AG10803 (cell line): ENCODE data around the gene IL4R.

ENCODE experiments used
- DNase-seq: peaks from one replicate; pipeline ENCODE4 v3.0.0; 2010; ENCODE audit warnings: low read depth
- H3K4me3 ChIP-seq: 2 replicates; pipeline ENCODE4 v1.5.1; 2011; ENCODE audit warnings: mild to moderate bottlenecking, low read length, control low read depth
- TF ChIP-seq, protein P1 (sequence below): conservative IDR thresholded peaks from 2 replicates; pipeline ENCODE4 v1.5.1; 2011; ENCODE audit warnings: mild to moderate bottlenecking, low read length, control low read depth, inconsistent platforms

IL4R gene

DNA sequence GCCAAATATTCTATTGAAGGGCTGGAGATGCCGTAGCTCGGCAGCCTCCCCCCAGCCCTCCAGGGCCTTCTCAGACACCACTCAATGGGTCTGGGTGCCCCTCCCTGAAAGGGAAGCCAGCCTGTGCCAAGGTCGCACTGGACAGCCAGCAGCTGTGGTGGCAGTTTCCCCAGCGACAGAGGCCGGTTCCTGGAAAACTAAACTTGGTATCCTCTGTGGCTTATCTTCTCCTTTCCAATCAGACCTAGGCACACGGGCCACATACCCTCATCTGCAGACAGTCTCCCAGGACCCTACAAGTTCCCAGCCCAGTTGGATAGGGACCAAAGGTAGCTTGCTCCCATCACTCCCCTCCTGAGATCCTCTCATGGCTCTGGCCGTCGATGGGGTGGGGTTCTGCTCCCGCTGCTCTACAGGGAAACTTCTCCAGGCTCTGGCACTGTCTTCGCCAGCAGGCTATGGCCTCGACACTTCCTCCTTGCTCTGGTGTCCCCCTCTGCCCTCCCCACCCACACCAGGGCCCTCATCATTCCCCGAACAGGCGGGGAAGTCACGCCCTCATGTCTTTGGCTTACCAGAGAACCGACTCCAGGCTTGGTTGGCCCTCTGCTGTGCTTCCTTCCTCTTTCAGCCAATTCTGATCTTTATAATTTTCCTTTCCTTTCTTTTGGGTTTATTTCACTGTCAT, 69.9 kb downstream of the IL4R start:
- TF ChIP-seq, protein P1, sequence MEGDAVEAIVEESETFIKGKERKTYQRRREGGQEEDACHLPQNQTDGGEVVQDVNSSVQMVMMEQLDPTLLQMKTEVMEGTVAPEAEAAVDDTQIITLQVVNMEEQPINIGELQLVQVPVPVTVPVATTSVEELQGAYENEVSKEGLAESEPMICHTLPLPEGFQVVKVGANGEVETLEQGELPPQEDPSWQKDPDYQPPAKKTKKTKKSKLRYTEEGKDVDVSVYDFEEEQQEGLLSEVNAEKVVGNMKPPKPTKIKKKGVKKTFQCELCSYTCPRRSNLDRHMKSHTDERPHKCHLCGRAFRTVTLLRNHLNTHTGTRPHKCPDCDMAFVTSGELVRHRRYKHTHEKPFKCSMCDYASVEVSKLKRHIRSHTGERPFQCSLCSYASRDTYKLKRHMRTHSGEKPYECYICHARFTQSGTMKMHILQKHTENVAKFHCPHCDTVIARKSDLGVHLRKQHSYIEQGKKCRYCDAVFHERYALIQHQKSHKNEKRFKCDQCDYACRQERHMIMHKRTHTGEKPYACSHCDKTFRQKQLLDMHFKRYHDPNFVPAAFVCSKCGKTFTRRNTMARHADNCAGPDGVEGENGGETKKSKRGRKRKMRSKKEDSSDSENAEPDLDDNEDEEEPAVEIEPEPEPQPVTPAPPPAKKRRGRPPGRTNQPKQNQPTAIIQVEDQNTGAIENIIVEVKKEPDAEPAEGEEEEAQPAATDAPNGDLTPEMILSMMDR: no peak
- DNase-seq: no peak
- no peak overlapping the region for H3K4me3 ChIP-seq

DNA sequence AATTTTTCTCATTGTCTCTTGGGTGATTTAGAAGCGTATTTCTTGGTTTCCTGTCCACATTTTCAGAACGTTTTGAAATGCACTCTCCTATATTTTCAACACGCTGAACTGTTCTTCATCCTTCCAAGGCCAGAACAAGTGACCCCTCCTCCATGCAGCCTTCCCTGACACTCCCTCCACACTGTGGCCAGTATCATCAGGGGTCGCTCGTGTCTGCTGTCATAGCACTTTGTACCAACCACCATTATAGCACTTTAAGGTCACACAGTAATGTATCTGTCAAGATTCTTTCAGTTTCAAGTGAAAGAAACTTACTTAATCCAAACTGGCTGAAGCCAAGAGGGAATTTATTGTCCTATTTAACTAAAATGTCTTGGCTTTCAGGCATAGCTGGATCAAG, 70.7 kb downstream of the IL4R start:
- H3K4me3 ChIP-seq: no peak overlapping the region
- TF ChIP-seq, protein P1: no peak
- no peak for DNase-seq

DNA sequence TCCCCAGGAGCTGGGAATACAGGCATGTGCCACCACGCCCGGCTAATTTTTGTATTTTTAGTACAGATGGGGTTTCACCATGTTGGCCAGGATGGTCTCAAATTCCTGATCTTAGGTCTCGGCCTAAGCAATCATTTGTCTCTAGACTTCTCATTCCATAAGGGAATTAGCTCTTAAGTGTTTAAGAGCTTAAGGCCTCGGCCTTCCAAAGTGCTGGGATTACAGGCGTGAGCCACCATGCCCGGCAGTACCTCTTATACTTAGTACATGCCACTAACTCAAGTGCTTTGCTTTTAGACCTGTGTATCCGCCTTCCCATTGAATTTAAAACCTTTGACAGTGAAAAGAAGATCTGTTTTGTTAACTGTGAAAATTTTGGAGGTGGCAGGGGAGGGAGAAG, 71.6 kb downstream of the IL4R start:
- H3K4me3 ChIP-seq: no peak overlapping the region
- TF ChIP-seq, protein P1: no peak
- no peak for DNase-seq

DNA sequence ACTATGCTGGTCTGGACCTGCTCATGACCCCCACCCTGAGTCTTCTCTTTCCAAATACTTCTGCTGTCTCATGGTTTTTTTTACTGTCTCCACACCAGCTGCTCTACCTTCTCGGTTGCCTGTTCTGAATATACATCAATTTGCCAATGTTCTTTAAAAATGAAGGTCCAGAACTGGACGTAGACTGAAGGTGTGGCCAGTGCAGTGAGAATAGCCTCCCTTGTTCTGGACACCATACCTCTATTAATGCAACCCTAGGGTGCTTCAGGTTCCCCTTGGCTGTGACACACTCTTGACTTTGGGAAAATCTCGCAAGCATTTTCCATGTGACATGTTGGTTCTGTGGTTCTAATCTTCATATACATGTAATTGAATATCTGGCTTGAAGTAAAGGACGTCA, 72.9 kb downstream of the IL4R start:
- no peak overlapping the region for H3K4me3 ChIP-seq
- DNase-seq: no peak
- TF ChIP-seq, protein P1: no peak

DNA sequence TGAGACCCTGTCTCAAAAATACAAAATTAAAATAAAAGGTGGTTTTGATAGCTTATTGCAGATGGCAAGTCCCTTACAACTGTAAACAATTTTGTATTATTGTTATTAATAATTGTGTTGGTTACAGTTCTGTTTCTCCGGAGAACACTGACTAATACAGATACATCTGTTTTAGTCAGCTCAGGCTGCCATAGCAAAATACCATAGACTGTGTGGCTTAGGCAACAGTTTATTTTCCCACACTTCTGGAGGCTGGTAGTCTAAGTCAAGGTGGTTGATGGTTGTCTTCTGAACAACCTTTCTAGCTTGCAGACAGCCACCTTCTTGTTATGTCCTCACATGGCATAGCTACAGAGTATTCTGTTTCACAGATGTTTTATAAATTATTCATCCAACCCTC, 74.0 kb downstream of the IL4R start:
- H3K4me3 ChIP-seq: no peak overlapping the region
- no peak for DNase-seq
- TF ChIP-seq, protein P1: no peak

DNA sequence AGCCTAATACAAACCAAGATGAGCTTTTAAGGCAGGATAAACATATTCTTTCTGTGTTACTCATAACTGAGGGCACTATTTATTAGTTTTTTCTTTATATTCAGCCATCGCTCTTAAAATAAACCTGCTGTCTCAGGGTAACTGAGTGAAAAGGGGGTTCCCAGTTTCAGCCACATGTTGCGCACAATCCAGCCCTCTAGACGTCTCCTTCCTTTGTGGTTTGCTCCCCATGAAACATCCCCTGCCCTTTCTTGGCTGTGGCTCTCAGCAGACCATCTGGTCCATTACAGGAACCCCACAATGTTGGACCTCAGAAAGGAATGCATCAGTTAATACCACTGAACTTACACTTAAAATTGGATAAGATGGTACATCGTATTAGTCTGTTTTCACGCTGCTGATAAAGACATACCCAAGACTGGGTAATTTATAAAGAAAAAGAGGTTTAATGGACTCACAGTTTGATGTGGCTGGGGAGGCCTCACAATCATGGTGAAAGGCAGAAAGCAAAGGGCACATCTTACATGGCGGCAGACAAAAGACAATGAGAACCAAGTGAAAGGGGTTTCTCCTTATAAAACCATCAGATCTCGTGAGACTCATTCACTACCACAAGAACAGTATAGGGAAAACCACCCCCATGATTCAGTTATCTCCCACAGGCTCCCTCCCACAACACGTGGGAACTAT, 75.6 kb downstream of the IL4R start:
- DNase-seq: no peak
- no peak overlapping the region for H3K4me3 ChIP-seq
- TF ChIP-seq, protein P1: no peak

DNA sequence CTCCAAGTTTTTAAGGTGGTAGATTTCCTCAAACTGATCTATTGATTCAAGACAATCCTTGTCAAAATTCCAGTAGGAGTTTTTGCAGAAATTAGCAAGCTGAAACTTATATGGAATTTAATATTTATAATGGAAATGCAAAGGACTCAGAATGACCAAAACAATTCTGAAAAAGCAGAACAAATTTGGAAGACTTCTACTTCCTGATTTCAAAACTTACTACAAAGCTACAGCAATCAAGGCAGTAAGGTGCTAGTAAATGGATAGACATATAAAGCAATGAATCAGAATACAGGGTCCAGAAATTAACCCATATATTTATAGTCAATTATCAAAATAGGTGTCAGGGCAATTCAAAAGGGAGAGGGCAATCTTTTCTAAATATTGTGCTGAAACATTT, 76.4 kb downstream of the IL4R start:
- no peak for DNase-seq
- no peak overlapping the region for H3K4me3 ChIP-seq
- TF ChIP-seq, protein P1: no peak
